H1 (cell line): ENCODE data around the gene ASCC1. TPM values are rescaled to one million over a fixed set of nuclear protein-coding genes. Genes with fewer than 3 reads are reported as not detected.

Experiments used
- ASH2L ChIP-seq: fragments of 200-600, 300-600 bp; sonication (generic); IDR thresholded peaks from one replicate; pipeline ENCODE4 v1.7.1; 2017; ENCODE audit warnings: low read length
- CBX5 ChIP-seq: fragments of 300-800, 300-1000 bp; sonication (generic); IDR thresholded peaks from 2 replicates; pipeline ENCODE4 v1.7.1; 2016; ENCODE audit warnings: antibody characterized with exemption, low read length, low read depth
- NRF1 ChIP-seq: IDR thresholded peaks from 2 replicates; pipeline ENCODE4 v1.6.1; 2011; ENCODE audit warnings: mild to moderate bottlenecking, low read depth, low read length, improper control_type of control experiment
- TEAD4 ChIP-seq: IDR thresholded peaks from 2 replicates; pipeline ENCODE4 v1.6.1; 2012; ENCODE audit warnings: low read depth, low read length, inconsistent platforms, mixed read lengths
- YY1 ChIP-seq: IDR thresholded peaks from 2 replicates; pipeline ENCODE4 v1.6.1; 2011; ENCODE audit warnings: low read depth, mild to moderate bottlenecking, low read length
- polyA plus RNA-seq, 7 experiments: library from polyadenylated mRNA; depleted of rRNA in 3 of 7; stranded (reverse) in 5 of 7; unstranded in 2 of 7; fragments of >200 nt in 5 of 7; fragments of 200-250 nt in 2 of 7; gene quantifications; 1 replicate in 5 of 7; 2 replicates in 1 of 7; 4 replicates in 1 of 7; pipeline versions ENCODE4 v1.2.1 to v1.2.3, GENCODE V29; 2011 to 2013; ENCODE audit warnings: missing spikeins in 2 of 7, mixed read lengths in 2 of 7
- total RNA-seq: library from RNA; stranded (reverse); fragmentation: NEBNext Ultra II Directional; extraction: Animal tissue kit (Norgen Biotek cat#: 25700); gene quantifications from 2 replicates; pipeline ENCODE4 v1.2.1, GENCODE V29; 2021

ASCC1 gene
- total and polyA plus RNA-seq, 2 of the 8 experiments (the other 6 are each of a cell fraction or from before 2014, with no cell fraction given), result 25.6 to 35.8 TPM

- no peak for TF ChIP-seq CBX5
- no peak for TF ChIP-seq NRF1
- no peak for TF ChIP-seq YY1
- no peak for TF ChIP-seq TEAD4
- TF ChIP-seq ASH2L, result no peak
Observed at GRCh38 chr10:72146559-72147323, 69.3 kb downstream of the ASCC1 start (continued).
